HepG2 (cell line): ENCODE measurements around the gene ERLEC1. TPM values are rescaled to one million over a fixed set of nuclear protein-coding genes. Genes with fewer than 3 reads are reported as not detected.

ENCODE experiments used
- CSRNP1 ChIP-seq: sonication (generic); formaldehyde crosslinking; IDR thresholded peaks from 2 replicates; pipeline ENCODE4 v1.8.1; 2023; ENCODE audit warnings: mild to moderate bottlenecking, missing genetic modification reagents
- HNF1A ChIP-seq, 2 experiments: sonication (generic) in 1 of 2; formaldehyde crosslinking in 1 of 2; IDR thresholded peaks; 2 replicates each; pipeline versions ENCODE4 v1.4.0 to v1.6.1; 2016 to 2020; ENCODE audit warnings: borderline replicate concordance in 1 of 2, low read depth in 1 of 2, mild to moderate bottlenecking in 1 of 2, missing genetic modification reagents in 1 of 2
- HNRNPLL ChIP-seq: fragments of 200-400 bp; formaldehyde crosslinking; IDR thresholded peaks from 2 replicates; pipeline ENCODE4 v1.6.1; 2017; ENCODE audit warnings: mild to moderate bottlenecking, low read depth, low read length; ENCODE audit not compliant: poor library complexity, severe bottlenecking
- HNRNPUL1 ChIP-seq: fragments of 200-400 bp; formaldehyde crosslinking; IDR thresholded peaks from 2 replicates; pipeline ENCODE4 v1.6.1; 2017; ENCODE audit warnings: low read depth, mild to moderate bottlenecking, low read length, moderate library complexity
- KAT7 ChIP-seq: IDR thresholded peaks from 2 replicates; pipeline ENCODE4 v1.6.1; 2018; ENCODE audit warnings: borderline replicate concordance, missing compliant biosample characterization
- MYPOP ChIP-seq: sonication (generic); formaldehyde crosslinking; IDR thresholded peaks from 2 replicates; pipeline ENCODE4 v1.8.1; 2023; ENCODE audit warnings: mild to moderate bottlenecking, moderate library complexity, missing genetic modification reagents
- RBFOX2 ChIP-seq: fragments of 200-400 bp; formaldehyde crosslinking; IDR thresholded peaks from 2 replicates; pipeline ENCODE4 v1.6.1; 2017; ENCODE audit warnings: low read depth, mild to moderate bottlenecking, low read length
- REXO4 ChIP-seq: sonication (generic); formaldehyde crosslinking; IDR thresholded peaks from 2 replicates; pipeline ENCODE4 v1.8.0; 2022; ENCODE audit warnings: missing genetic modification reagents, mild to moderate bottlenecking, borderline replicate concordance
- SIN3A ChIP-seq: IDR thresholded peaks from 2 replicates; pipeline ENCODE4 v1.6.1; 2011; ENCODE audit warnings: low read depth, mild to moderate bottlenecking, control low read depth, low read length, borderline replicate concordance
- TOPORS ChIP-seq: sonication (generic); formaldehyde crosslinking; IDR thresholded peaks from 2 replicates; pipeline ENCODE4 v1.8.0; 2023; ENCODE audit warnings: mild to moderate bottlenecking, missing genetic modification reagents
- ZNF367 ChIP-seq: sonication (generic); formaldehyde crosslinking; IDR thresholded peaks from 2 replicates; pipeline ENCODE4 v1.4.0; 2020; ENCODE audit warnings: missing genetic modification reagents, borderline replicate concordance
- ZNF597 ChIP-seq: sonication (generic); formaldehyde crosslinking; IDR thresholded peaks from 2 replicates; pipeline ENCODE4 v1.5.0; 2020; ENCODE audit warnings: missing genetic modification reagents
- ZXDC ChIP-seq: sonication (generic); formaldehyde crosslinking; IDR thresholded peaks from 2 replicates; pipeline ENCODE4 v1.5.0; 2020; ENCODE audit warnings: mild to moderate bottlenecking, missing genetic modification reagents
- polyA plus RNA-seq, 8 experiments: library from polyadenylated mRNA; depleted of rRNA in 3 of 8; stranded (reverse) in 7 of 8; unstranded in 1 of 8; fragments of >200 nt; fragmentation: Illumina TruSeq in 4 of 8; extraction: Trizol in 4 of 8; gene quantifications; 2 replicates each; pipeline versions ENCODE4 v1.2.1 to v1.2.3, GENCODE V29; 2011 to 2016; ENCODE audit warnings: low read depth in 4 of 8, missing spikeins in 1 of 8, mixed read lengths in 1 of 8; ENCODE audit not compliant: insufficient read depth in 1 of 8
- total RNA-seq, 5 experiments: library from RNA; depleted of rRNA; stranded (reverse); fragments of >200 nt; fragmentation: Illumina TruSeq; extraction: Trizol; gene quantifications; 2 replicates each; pipeline ENCODE4 v1.2.3, GENCODE V29; 2016; ENCODE audit warnings: low read depth in 1 of 5

Gene ERLEC1
- total and polyA plus RNA-seq, 2 of the 13 experiments (the other 11 are each of a cell fraction or from before 2014, with no cell fraction given): 87.3 to 88.4 TPM

- TF ChIP-seq HNRNPUL1 (peak; percentile 54; the same call in 1 of the 2 replicates), HNF1A (IDR thresholded peaks at IDR 0.05; ENCODE audit: low read depth) (peak; percentile 29; the same call in 1 of the 2 replicates), HNF1A (CRISPR knock-in tag; IDR thresholded peaks at IDR 0.05; ENCODE audit: borderline replicate concordance) (peak; percentile 84; the same call in 1 of the 2 replicates), ZNF597 (CRISPR knock-in tag) (no peak), SIN3A (peak; percentile 99), KAT7 (CRISPR knock-in tag) (peak; percentile 100), ZNF367 (CRISPR knock-in tag) (0 out of 2 replicates have a peak, but pooled peaks have one; percentile 73), HNRNPLL (peak; percentile 86), REXO4 (CRISPR knock-in tag) (no peak), TOPORS (CRISPR knock-in tag) (peak; percentile 82; the same call in 1 of the 2 replicates), MYPOP (CRISPR knock-in tag) (peak; percentile 90), RBFOX2 (peak; percentile 98), CSRNP1 (CRISPR knock-in tag) (peak; percentile 97), ZXDC (CRISPR knock-in tag) (no peak; the same call in 1 of the 2 replicates)
Observed at GRCh38 chr2:53786705-53787613, at the start of gene ERLEC1, which contains the start of gene ASB3 (continued).
